Neuronal stem cell (in vitro differentiated cells): ENCODE data around the gene GATAD2A.

Experiments
- DNase-seq: peaks from one replicate; pipeline ENCODE4 v3.0.0-alpha.2; 2013; ENCODE audit warnings: low spot score
- H2AFZ ChIP-seq: one replicate; pipeline ENCODE4 v1.6.1; 2013; ENCODE audit warnings: mild to moderate bottlenecking, low read length, inconsistent platforms
- H2AK5ac ChIP-seq: 2 replicates; pipeline ENCODE4 v1.6.1; 2013; ENCODE audit warnings: low read depth, mild to moderate bottlenecking, inconsistent platforms, low read length, moderate library complexity, mixed read lengths
- H2BK120ac ChIP-seq: 2 replicates; pipeline ENCODE4 v1.6.1; 2013; ENCODE audit warnings: low read depth, mild to moderate bottlenecking, inconsistent platforms, low read length, moderate library complexity, mixed read lengths
- H2BK12ac ChIP-seq: one replicate; pipeline ENCODE4 v1.6.1; 2013; ENCODE audit warnings: low read length, inconsistent platforms
- H2BK15ac ChIP-seq: 2 replicates; pipeline ENCODE4 v1.6.1; 2013; ENCODE audit warnings: mild to moderate bottlenecking, low read length, inconsistent platforms, mixed read lengths
- H2BK5ac ChIP-seq: one replicate; pipeline ENCODE4 v1.6.1; 2013; ENCODE audit warnings: inconsistent platforms, mild to moderate bottlenecking, low read length, moderate library complexity
- H3K14ac ChIP-seq: one replicate; pipeline ENCODE4 v1.6.1; 2013; ENCODE audit warnings: low read length, inconsistent platforms
- H3K18ac ChIP-seq: 2 replicates; pipeline ENCODE4 v1.6.1; 2013; ENCODE audit warnings: low read length, inconsistent platforms
- H3K23ac ChIP-seq: 2 replicates; pipeline ENCODE4 v1.6.1; 2013; ENCODE audit warnings: low read depth, mild to moderate bottlenecking, mixed read lengths, low read length, inconsistent platforms; ENCODE audit not compliant: poor library complexity
- H3K27ac ChIP-seq: replicated peaks from 3 replicates; pipeline ENCODE4 v1.5.1; 2013; ENCODE audit warnings: low read length, inconsistent platforms
- H3K27me3 ChIP-seq, 3 experiments: 2 replicates each; pipeline ENCODE4 v1.6.1; 2013; ENCODE audit warnings: low read length in 3 of 3, mild to moderate bottlenecking in 2 of 3, inconsistent platforms in 1 of 3, low read depth in 1 of 3, mixed read lengths in 1 of 3, moderate library complexity in 1 of 3; ENCODE audit not compliant: control insufficient read depth in 3 of 3, insufficient read depth in 3 of 3
- H3K36me3 ChIP-seq, 2 donors: replicated peaks in 1 of 2; 2 replicates each; pipeline ENCODE4 v1.6.1; 2013; ENCODE audit warnings: low read length in 2 of 2; ENCODE audit not compliant: control insufficient read depth in 2 of 2, insufficient read depth in 2 of 2
- H3K4ac ChIP-seq: 2 replicates; pipeline ENCODE4 v1.6.1; 2013; ENCODE audit warnings: inconsistent platforms, mild to moderate bottlenecking, low read length, moderate library complexity
- H3K4me1 ChIP-seq, 2 donors: 1 replicate in 1 of 2; 2 replicates in 1 of 2; pipeline ENCODE4 v1.6.1; 2013; ENCODE audit warnings: low read length in 2 of 2, low read depth in 1 of 2; ENCODE audit not compliant: control insufficient read depth in 2 of 2, insufficient read depth in 1 of 2
- H3K4me2 ChIP-seq: one replicate; pipeline ENCODE4 v1.6.1; 2013; ENCODE audit warnings: mild to moderate bottlenecking, low read length, inconsistent platforms; ENCODE audit not compliant: insufficient read depth, poor library complexity, severe bottlenecking
- H3K4me3 ChIP-seq, 2 donors: 2 replicates each; pipeline ENCODE4 v1.5.1; 2013; ENCODE audit warnings: low read length in 2 of 2, mild to moderate bottlenecking in 2 of 2, inconsistent platforms in 1 of 2, moderate library complexity in 1 of 2
- H3K79me1 ChIP-seq: one replicate; pipeline ENCODE4 v1.6.1; 2013; ENCODE audit warnings: low read depth, mild to moderate bottlenecking, inconsistent platforms, low read length, moderate library complexity
- H3K9ac ChIP-seq: one replicate; pipeline ENCODE4 v1.6.1; 2013; ENCODE audit warnings: mild to moderate bottlenecking, low read depth, low read length, inconsistent platforms; ENCODE audit not compliant: poor library complexity
- H3K9me3 ChIP-seq, 2 donors: replicated peaks in 1 of 2; 2 replicates each; pipeline versions ENCODE3 to v1.6.1; 2013; ENCODE audit warnings: low read length in 2 of 2, mild to moderate bottlenecking in 2 of 2, inconsistent platforms in 1 of 2, low read depth in 1 of 2, mixed read lengths in 1 of 2, moderate library complexity in 1 of 2; ENCODE audit not compliant: control insufficient read depth in 2 of 2, insufficient read depth in 1 of 2
- H4K8ac ChIP-seq: one replicate; pipeline ENCODE4 v1.6.1; 2013; ENCODE audit warnings: low read depth, mild to moderate bottlenecking, inconsistent platforms, low read length, moderate library complexity
- H4K91ac ChIP-seq: one replicate; pipeline ENCODE4 v1.6.1; 2013; ENCODE audit warnings: low read length, low read depth, mild to moderate bottlenecking, inconsistent platforms; ENCODE audit not compliant: poor library complexity
- WGBS, 2 donors: extraction: QIAGEN DNeasy Blood & Tissue Kit; methylation state at CpG; one replicate each; pipeline ENCODE4 v1.1.7; 2013; ENCODE audit warnings: missing lambda C conversion rate in 2 of 2, mixed read lengths in 1 of 2; ENCODE audit not compliant: insufficient read length in 2 of 2, insufficient replicate concordance in 1 of 2; ENCODE audit errors: extremely low coverage in 2 of 2; 5-methylcytosine and 5-hydroxymethylcytosine counted together

Gene GATAD2A

GRCh38 chr19:19445911-19446361 is 40.5 kb downstream of the GATAD2A start:
- Histone ChIP-seq H3K4me1 (peaks cover 0 to 13% of the 10 kb centered on the region in 2 donors), H3K27ac (no peak overlapping the region), H4K8ac (no peak overlapping the region), H2AK5ac (no peak overlapping the region), H2BK15ac (no peak overlapping the region), H3K4me3 (no peak overlapping the region), H3K36me3 (peaks cover 1 to 37% of the 10 kb centered on the region in 2 donors), H2BK120ac (no peak overlapping the region), H3K79me1 (peaks cover 16% of the 10 kb centered on the region), H3K9ac (no peak overlapping the region), H3K18ac (no peak overlapping the region), H3K4me2 (no peak overlapping the region), H3K9me3 (no peaks in the 10 kb centered on the region), H3K14ac (no peak overlapping the region), H4K91ac (no peak overlapping the region), H3K27me3 (no peaks in the 10 kb centered on the region), H2BK5ac (no peak overlapping the region), H3K4ac (no peak overlapping the region), H3K23ac (no peak overlapping the region), H2AFZ (no peak overlapping the region), H2BK12ac (no peak overlapping the region)
- no peak for DNase-seq
- WGBS, 2 donors: 100% methylated on average over 3 of the region's 9 CpGs; no CpG with 5 or more reads in 1 of the 2 donors

- H3K4me2 ChIP-seq: no peak overlapping the region
- no peak overlapping the region for H2AFZ ChIP-seq
- H4K8ac ChIP-seq: no peak overlapping the region
- no peak overlapping the region for H3K4me3 ChIP-seq
- H3K23ac ChIP-seq: no peak overlapping the region
- H3K4me1 ChIP-seq: peaks cover 0 to 15% of the 10 kb centered on the region in 2 donors
- no peak overlapping the region for H3K18ac ChIP-seq
- no peak overlapping the region for H4K91ac ChIP-seq
- no peak overlapping the region for H2BK15ac ChIP-seq
- peak overlapping the region; percentile 3 for H3K14ac ChIP-seq
- peaks cover 1 to 37% of the 10 kb centered on the region in 2 donors for H3K36me3 ChIP-seq
- H3K79me1 ChIP-seq: peaks cover 16% of the 10 kb centered on the region
- H3K9me3 ChIP-seq: no peaks in the 10 kb centered on the region
- DNase-seq: no peak
- H3K27ac ChIP-seq: no peak overlapping the region
- H3K9ac ChIP-seq: no peak overlapping the region
- H2BK5ac ChIP-seq: no peak overlapping the region
- no peak overlapping the region for H3K4ac ChIP-seq
- H2BK12ac ChIP-seq: no peak overlapping the region
- no peak overlapping the region for H2BK120ac ChIP-seq
- H3K27me3 ChIP-seq: no peaks in the 10 kb centered on the region
- no CpG with 5 or more reads among the region's 9 CpGs for WGBS, 2 donors
- no peak overlapping the region for H2AK5ac ChIP-seq
These were observed 41.4 kb downstream of the GATAD2A start for GRCh38 chr19:19446655-19447437.

GRCh38 chr19:19447536-19448237 is 42.2 kb downstream of the GATAD2A start:
- Histone ChIP-seq H3K4me3 (no peak overlapping the region), H3K18ac (peak overlapping the region; percentile 39), H3K36me3 (peaks cover 1 to 35% of the 10 kb centered on the region in 2 donors), H3K27ac (no peak overlapping the region), H2BK15ac (no peak overlapping the region), H4K8ac (peak overlapping the region; percentile 17), H2BK12ac (no peak overlapping the region), H3K23ac (no peak overlapping the region), H2BK5ac (no peak overlapping the region), H3K14ac (peak overlapping the region; percentile 3), H3K4ac (no peak overlapping the region), H3K9ac (peak overlapping the region; percentile 34), H3K4me2 (no peak overlapping the region), H3K79me1 (peaks cover 23% of the 10 kb centered on the region), H2BK120ac (no peak overlapping the region), H3K27me3 (no peaks in the 10 kb centered on the region), H2AFZ (no peak overlapping the region), H4K91ac (no peak overlapping the region), H3K4me1 (peaks cover 0 to 15% of the 10 kb centered on the region in 2 donors), H2AK5ac (no peak overlapping the region), H3K9me3 (no peaks in the 10 kb centered on the region)
- whole genome bisulfite sequencing, 2 donors: no CpG with 5 or more reads among the region's 15 CpGs
- DNase-seq: no peak

- peak overlapping the region; percentile 39 for H3K18ac ChIP-seq
- H3K4me2 ChIP-seq: no peak overlapping the region
- H2BK120ac ChIP-seq: no peak overlapping the region
- peak overlapping the region; percentile 44 for H3K9ac ChIP-seq
- peak overlapping the region; percentile 17 for H4K8ac ChIP-seq
- no peak overlapping the region for H4K91ac ChIP-seq
- H2AK5ac ChIP-seq: no peak overlapping the region
- no peak overlapping the region for H2BK15ac ChIP-seq
- H3K36me3 ChIP-seq: peaks cover 1 to 34% of the 10 kb centered on the region in 2 donors
- no peak overlapping the region for H3K14ac ChIP-seq
- no peak overlapping the region for H2BK5ac ChIP-seq
- H3K4ac ChIP-seq: no peak overlapping the region
- H3K79me1 ChIP-seq: peaks cover 25% of the 10 kb centered on the region
- H3K9me3 ChIP-seq: no peaks in the 10 kb centered on the region
- H3K4me1 ChIP-seq: peaks cover 0 to 15% of the 10 kb centered on the region in 2 donors
- H3K27me3 ChIP-seq: no peaks in the 10 kb centered on the region
- H3K23ac ChIP-seq: peak overlapping the region; percentile 82
- H3K4me3 ChIP-seq: no peak overlapping the region
- DNase-seq: no peak
- no peak overlapping the region for H2AFZ ChIP-seq
- H2BK12ac ChIP-seq: no peak overlapping the region
- no CpG with 5 or more reads among the region's 8 CpGs for WGBS, 2 donors
- H3K27ac ChIP-seq: no peak overlapping the region
These were observed 42.7 kb downstream of the GATAD2A start for GRCh38 chr19:19448238-19448544.
